Lower leg skin (tissue), 4 donors: ENCODE data around the gene SLC7A6OS. TPM values are rescaled to one million over a fixed set of nuclear protein-coding genes. Genes with fewer than 3 reads are reported as not detected.

Source experiments
- DNase-seq, 2 donors: peaks; one replicate each; pipeline ENCODE4 v3.0.0-alpha.2; 2019; ENCODE audit warnings: low spot score in 2 of 2
- H3K4me3 ChIP-seq: fragments of 200-600 bp; sonication (generic); 2 replicates; pipeline ENCODE4 v1.5.1; 2017; ENCODE audit warnings: mild to moderate bottlenecking, low read depth; ENCODE audit not compliant: poor library complexity, severe bottlenecking
- CTCF ChIP-seq, 3 donors: fragments of 450-650 bp; IDR thresholded peaks; one replicate each; pipeline ENCODE4 v1.5.1; 2016; ENCODE audit warnings: antibody characterized with exemption in 3 of 3, mild to moderate bottlenecking in 3 of 3, moderate library complexity in 2 of 3
- POLR2A ChIP-seq, 2 donors: fragments of 450-650 bp; IDR thresholded peaks; one replicate each; pipeline ENCODE4 v1.6.1; 2016 to 2017; ENCODE audit warnings: antibody characterized with exemption in 2 of 2, mild to moderate bottlenecking in 1 of 2, moderate library complexity in 1 of 2
- WGBS, 2 donors: methylation state at CpG; one replicate each; pipeline ENCODE4 v1.1.5; 2018; 5-methylcytosine and 5-hydroxymethylcytosine counted together
- intact Hi-C: fragments of 100-400 bp; cut with DNase I; formaldehyde crosslinking; loops from one replicate; pipeline ENCODE4 v1.15.0; 2023; ENCODE audit warnings: low total_unique reads
- total RNA-seq, 4 donors: library from RNA; depleted of rRNA; stranded (reverse); fragments of >200 nt; gene quantifications; one replicate each; pipeline ENCODE4 v1.1.0, GENCODE V29; 2016

The SLC7A6OS gene
- total RNA-seq, result 10 to 100 TPM; 10.1 to 14.9 (median 11.0) TPM

- intact Hi-C loops, result no loop called here
- H3K4me3 ChIP-seq, result peak within 1 kb of the TSS; percentile 88
- TF ChIP-seq POLR2A (IDR thresholded peaks at IDR 0.05) (no peak), CTCF (IDR thresholded peaks at IDR 0.05) (no peak)
- 1% methylated on average over 20 to 21 of the region's 62 CpGs for WGBS, 2 donors
- peak; percentile 86 to 97 for DNase-seq
Measured at GRCh38 chr16:68310774-68311511, at the start of gene SLC7A6OS, which contains the start of gene PRMT7. TSS of gene SLC7A6OS (minus strand) at chr16:68310946. CDS start at chr16:68310926, 20 bp downstream. TSS of gene PRMT7 (plus strand) at chr16:68311019. CDS start at chr16:68315980, 4,961 bp downstream.

GRCh38 chr16:68359398-68360191 lies 48.8 kb upstream of the SLC7A6OS start:
- no peak overlapping the region for H3K4me3 ChIP-seq
- no peak for DNase-seq
- WGBS, 2 donors, result 66% methylated on average over 17 to 18 of the region's 23 CpGs
- intact Hi-C loops, result no loop called here
- TF ChIP-seq CTCF (IDR thresholded peaks at IDR 0.05), result no peak
- TF ChIP-seq POLR2A (IDR thresholded peaks at IDR 0.05), result no peak

GRCh38 chr16:68358951-68359350 lies 48.2 kb upstream of the SLC7A6OS start:
- DNase-seq, result no peak
- WGBS, 2 donors, result 76 to 84% methylated on average over 8 to 10 of the region's 13 CpGs
- H3K4me3 ChIP-seq, result no peak overlapping the region
- intact Hi-C loops, result no loop called here
- TF ChIP-seq CTCF (IDR thresholded peaks at IDR 0.05) (no peak), POLR2A (IDR thresholded peaks at IDR 0.05) (no peak)

- no peak for TF ChIP-seq CTCF (IDR thresholded peaks at IDR 0.05)
- TF ChIP-seq POLR2A (IDR thresholded peaks at IDR 0.05), result no peak
- intact Hi-C loops, result no loop called here
- DNase-seq, result no peak
- WGBS, 2 donors, result 87% methylated on average over 11 of the region's 11 CpGs
- no peak overlapping the region for H3K4me3 ChIP-seq
Measured at GRCh38 chr16:68357923-68358322, 47.2 kb upstream of the SLC7A6OS start.

GRCh38 chr16:68357521-68357922 lies 46.8 kb upstream of the SLC7A6OS start:
- intact Hi-C loops, result no loop called here
- TF ChIP-seq POLR2A (IDR thresholded peaks at IDR 0.05) (no peak), CTCF (IDR thresholded peaks at IDR 0.05) (no peak)
- no peak overlapping the region for H3K4me3 ChIP-seq

More at GRCh38 chr16:68357521-68357922, 46.8 kb upstream of the SLC7A6OS start:
- no peak for DNase-seq
- WGBS, 2 donors, result 88 to 92% methylated on average over 9 of the region's 9 CpGs
